H9 (cell line): ENCODE results near the gene APOB. TPM values are rescaled to one million over a fixed set of nuclear protein-coding genes. Genes with fewer than 3 reads are reported as not detected.
"Not testable (repeated sequence)": the region's sequence is repeated elsewhere in the genome, so short reads cannot be mapped to it uniquely, and the experiment has no call there.

Experiments used
- DNase-seq: peaks from one replicate; pipeline ENCODE4 v3.0.0-alpha.2; 2017
- H2AFZ ChIP-seq: one replicate; pipeline ENCODE4 v1.6.1; 2013; ENCODE audit warnings: mild to moderate bottlenecking, low read length, control low read depth, moderate library complexity
- H2AK5ac ChIP-seq: 2 replicates; pipeline ENCODE4 v1.6.1; 2013; ENCODE audit warnings: low read length, control low read depth, mixed read lengths; ENCODE audit not compliant: insufficient read length
- H2BK120ac ChIP-seq: one replicate; pipeline ENCODE4 v1.6.1; 2013; ENCODE audit warnings: low read depth, mild to moderate bottlenecking, low read length, control low read depth, inconsistent platforms; ENCODE audit not compliant: poor library complexity, severe bottlenecking
- H2BK12ac ChIP-seq: 2 replicates; pipeline ENCODE4 v1.6.1; 2013; ENCODE audit warnings: low read length, control low read depth, mixed read lengths, low read depth; ENCODE audit not compliant: insufficient read length
- H2BK15ac ChIP-seq: 2 replicates; pipeline ENCODE4 v1.6.1; 2013; ENCODE audit warnings: low read depth, low read length, control low read depth
- H2BK20ac ChIP-seq: one replicate; pipeline ENCODE4 v1.6.1; 2013; ENCODE audit warnings: low read depth, mild to moderate bottlenecking, low read length, control low read depth, inconsistent platforms; ENCODE audit not compliant: poor library complexity, severe bottlenecking
- H2BK5ac ChIP-seq: 2 replicates; pipeline ENCODE4 v1.6.1; 2013; ENCODE audit warnings: low read length, control low read depth, mixed read lengths; ENCODE audit not compliant: insufficient read length
- H3K14ac ChIP-seq: 2 replicates; pipeline ENCODE4 v1.6.1; 2013; ENCODE audit warnings: low read length, control low read depth; ENCODE audit not compliant: insufficient read depth
- H3K18ac ChIP-seq: 2 replicates; pipeline ENCODE4 v1.6.1; 2013; ENCODE audit warnings: low read depth, mild to moderate bottlenecking, mixed read lengths, low read length, control low read depth; ENCODE audit not compliant: insufficient read length
- H3K23ac ChIP-seq: 2 replicates; pipeline ENCODE4 v1.6.1; 2013; ENCODE audit warnings: low read length, control low read depth, mixed read lengths, low read depth; ENCODE audit not compliant: insufficient read length
- H3K23me2 ChIP-seq: 2 replicates; pipeline ENCODE4 v1.6.1; 2013; ENCODE audit warnings: low read depth, mild to moderate bottlenecking, mixed read lengths, low read length, control low read depth; ENCODE audit not compliant: insufficient read length, poor library complexity, severe bottlenecking
- H3K27ac ChIP-seq: 2 replicates; pipeline ENCODE4 v1.5.1; 2013; ENCODE audit warnings: low read length, control low read depth, mixed read lengths, low read depth; ENCODE audit not compliant: insufficient read length
- H3K27me3 ChIP-seq: 2 replicates; pipeline ENCODE4 v1.6.1; 2013; ENCODE audit warnings: low read length, control low read depth, inconsistent platforms; ENCODE audit not compliant: insufficient read depth
- H3K4ac ChIP-seq: 2 replicates; pipeline ENCODE4 v1.6.1; 2013; ENCODE audit warnings: low read depth, mild to moderate bottlenecking, control low read depth, inconsistent platforms, low read length, moderate library complexity
- H3K4me1 ChIP-seq: 2 replicates; pipeline ENCODE4 v1.6.1; 2013; ENCODE audit warnings: low read length, control low read depth, inconsistent platforms; ENCODE audit not compliant: insufficient read depth
- H3K4me2 ChIP-seq: 2 replicates; pipeline ENCODE4 v1.6.1; 2013; ENCODE audit warnings: low read length, control low read depth, mixed read lengths; ENCODE audit not compliant: insufficient read length, insufficient read depth
- H3K56ac ChIP-seq: 2 replicates; pipeline ENCODE4 v1.6.1; 2013; ENCODE audit warnings: low read depth, mild to moderate bottlenecking, mixed read lengths, low read length, control low read depth; ENCODE audit not compliant: insufficient read length
- H3K79me1 ChIP-seq: 2 replicates; pipeline ENCODE4 v1.6.1; 2013; ENCODE audit warnings: low read depth, mild to moderate bottlenecking, moderate library complexity, low read length, control low read depth, inconsistent platforms; ENCODE audit not compliant: insufficient read depth, poor library complexity, severe bottlenecking
- H3K79me2 ChIP-seq: 2 replicates; pipeline ENCODE4 v1.6.1; 2013; ENCODE audit warnings: low read length, control low read depth, inconsistent platforms; ENCODE audit not compliant: insufficient read depth
- H3K9ac ChIP-seq: 2 replicates; pipeline ENCODE4 v1.6.1; 2013; ENCODE audit warnings: low read length, control low read depth, mixed read lengths; ENCODE audit not compliant: insufficient read length; ENCODE audit errors: extremely low read depth
- H3K9me3 ChIP-seq: one replicate; pipeline ENCODE4 v1.6.1; 2013; ENCODE audit warnings: low read depth, low read length, inconsistent platforms; ENCODE audit not compliant: control insufficient read depth
- H3T11ph ChIP-seq: one replicate; pipeline ENCODE4 v1.6.1; 2013; ENCODE audit warnings: mild to moderate bottlenecking, low read length, control low read depth, inconsistent platforms
- H4K20me1 ChIP-seq: one replicate; pipeline ENCODE4 v1.6.1; 2013; ENCODE audit not compliant: control insufficient read depth, insufficient read length, insufficient read depth
- H4K5ac ChIP-seq: 2 replicates; pipeline ENCODE4 v1.6.1; 2013; ENCODE audit warnings: low read depth, mild to moderate bottlenecking, mixed read lengths, low read length, control low read depth; ENCODE audit not compliant: insufficient read length
- H4K8ac ChIP-seq: replicated peaks from 2 replicates; pipeline ENCODE4 v1.6.1; 2013; ENCODE audit warnings: low read length, control low read depth, mixed read lengths, low read depth; ENCODE audit not compliant: insufficient read length
- H4K91ac ChIP-seq: 2 replicates; pipeline ENCODE4 v1.6.1; 2013; ENCODE audit warnings: low read depth, mild to moderate bottlenecking, moderate library complexity, mixed read lengths, low read length, control low read depth; ENCODE audit not compliant: insufficient read length
- H3K27ac Mint-ChIP-seq, 3 experiments: 2 replicates in 2 of 3; 3 replicates in 1 of 3; pipeline ENCODE4 v1.8.0; 2020 to 2021; ENCODE audit warnings: mixed read lengths in 3 of 3, mild to moderate bottlenecking in 1 of 3, moderate library complexity in 1 of 3
- H3K27me3 Mint-ChIP-seq: 2 replicates; pipeline ENCODE4 v1.8.0; 2021; ENCODE audit warnings: low read depth, mild to moderate bottlenecking, moderate library complexity, mixed read lengths
- H3K36me3 Mint-ChIP-seq, 3 experiments: 2 replicates in 2 of 3; 3 replicates in 1 of 3; pipeline ENCODE4 v1.8.0; 2020 to 2021; ENCODE audit warnings: low read depth in 3 of 3, mixed read lengths in 3 of 3; ENCODE audit not compliant: insufficient read depth in 1 of 3
- H3K4me1 Mint-ChIP-seq, 2 experiments: 2 replicates each; pipeline ENCODE4 v1.8.0; 2020; ENCODE audit warnings: mixed read lengths in 2 of 2
- H3K4me3 Mint-ChIP-seq, 2 experiments: 2 replicates in 1 of 2; 3 replicates in 1 of 2; pipeline ENCODE4 v1.8.0; 2020 to 2021; ENCODE audit warnings: mild to moderate bottlenecking in 2 of 2, mixed read lengths in 2 of 2, moderate library complexity in 1 of 2
- H3K9me3 Mint-ChIP-seq, 2 experiments: 2 replicates in 1 of 2; 3 replicates in 1 of 2; pipeline ENCODE4 v1.8.0; 2020; ENCODE audit warnings: mild to moderate bottlenecking in 2 of 2, mixed read lengths in 2 of 2, moderate library complexity in 1 of 2
- WGBS: extraction: QIAGEN DNeasy Blood & Tissue Kit; methylation state at CpG from one replicate; pipeline ENCODE4 v1.1.7; 2013; ENCODE audit warnings: missing lambda C conversion rate, low lambda C conversion rate, mixed read lengths; ENCODE audit not compliant: insufficient read length; ENCODE audit errors: extremely low coverage; 5-methylcytosine and 5-hydroxymethylcytosine counted together
- total RNA-seq: library from RNA; stranded (reverse); gene quantifications from 2 replicates; pipeline ENCODE4 v1.2.1, GENCODE V29; 2021
- TF ChIP-seq, protein P1 (sequence below): fragments of 200-600 bp; sonication (generic); conservative IDR thresholded peaks from 3 replicates; pipeline ENCODE4 v1.8.0; 2021; ENCODE audit warnings: antibody characterized with exemption, mild to moderate bottlenecking

APOB gene
- total RNA-seq, 1 experiment from 2014 or later, result 0.26 TPM

DNA sequence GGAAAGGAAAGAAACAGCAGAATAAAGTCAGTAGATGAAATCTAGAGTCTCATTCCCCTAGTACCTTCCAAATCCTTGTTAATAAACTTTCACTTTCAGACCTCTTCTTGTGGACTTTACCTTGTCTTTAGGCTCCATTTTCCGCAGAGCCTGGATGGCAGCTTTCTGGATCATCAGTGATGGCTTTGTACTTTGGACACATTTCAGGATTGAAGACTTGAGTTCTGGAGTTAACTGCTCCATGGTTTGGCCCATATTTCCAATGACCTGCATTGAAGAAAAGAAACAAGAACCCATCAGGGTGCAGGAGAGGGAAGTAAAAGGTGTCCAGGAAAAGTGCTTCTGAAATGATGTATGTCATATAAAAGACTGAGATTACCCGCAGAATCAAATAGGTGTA lies 14.4 kb downstream of the APOB start:
- no peak overlapping the region for H4K5ac ChIP-seq
- H2BK20ac ChIP-seq, result no peak overlapping the region
- no peaks in the 10 kb centered on the region for H3K9me3 ChIP-seq
- no peak overlapping the region for H2BK120ac ChIP-seq
- Mint-ChIP-seq H3K27ac (no peak overlapping the region), H3K9me3 (no peaks in the 10 kb centered on the region), H3K4me1 (no peaks in the 10 kb centered on the region), H3K36me3 (no peaks in the 10 kb centered on the region), H3K27me3 (peaks cover 4% of the 10 kb centered on the region), H3K4me3 (no peak overlapping the region)
- no peak overlapping the region for H3K23ac ChIP-seq
- H2BK15ac ChIP-seq, result no peak overlapping the region
- no peaks in the 10 kb centered on the region for H3K79me1 ChIP-seq
- no peak overlapping the region for H3K56ac ChIP-seq
- no peak overlapping the region for H2BK5ac ChIP-seq
- no peak overlapping the region for H3K27ac ChIP-seq
- no peak overlapping the region for H3K4ac ChIP-seq
- no peaks in the 10 kb centered on the region for H3K79me2 ChIP-seq
- no peak overlapping the region for H2BK12ac ChIP-seq
- H3K23me2 ChIP-seq, result no peaks in the 10 kb centered on the region
- H3K18ac ChIP-seq, result no peak overlapping the region
- no CpG with 5 or more reads among the region's 2 CpGs for WGBS
- H3K4me2 ChIP-seq, result no peak overlapping the region
- H4K20me1 ChIP-seq, result no peaks in the 10 kb centered on the region
- no peak overlapping the region for H3K14ac ChIP-seq
- H4K91ac ChIP-seq, result no peak overlapping the region
- H3K4me1 ChIP-seq, result no peaks in the 10 kb centered on the region
- no peak overlapping the region for H2AFZ ChIP-seq
- TF ChIP-seq, protein P1, sequence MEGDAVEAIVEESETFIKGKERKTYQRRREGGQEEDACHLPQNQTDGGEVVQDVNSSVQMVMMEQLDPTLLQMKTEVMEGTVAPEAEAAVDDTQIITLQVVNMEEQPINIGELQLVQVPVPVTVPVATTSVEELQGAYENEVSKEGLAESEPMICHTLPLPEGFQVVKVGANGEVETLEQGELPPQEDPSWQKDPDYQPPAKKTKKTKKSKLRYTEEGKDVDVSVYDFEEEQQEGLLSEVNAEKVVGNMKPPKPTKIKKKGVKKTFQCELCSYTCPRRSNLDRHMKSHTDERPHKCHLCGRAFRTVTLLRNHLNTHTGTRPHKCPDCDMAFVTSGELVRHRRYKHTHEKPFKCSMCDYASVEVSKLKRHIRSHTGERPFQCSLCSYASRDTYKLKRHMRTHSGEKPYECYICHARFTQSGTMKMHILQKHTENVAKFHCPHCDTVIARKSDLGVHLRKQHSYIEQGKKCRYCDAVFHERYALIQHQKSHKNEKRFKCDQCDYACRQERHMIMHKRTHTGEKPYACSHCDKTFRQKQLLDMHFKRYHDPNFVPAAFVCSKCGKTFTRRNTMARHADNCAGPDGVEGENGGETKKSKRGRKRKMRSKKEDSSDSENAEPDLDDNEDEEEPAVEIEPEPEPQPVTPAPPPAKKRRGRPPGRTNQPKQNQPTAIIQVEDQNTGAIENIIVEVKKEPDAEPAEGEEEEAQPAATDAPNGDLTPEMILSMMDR, result no peak
- H3K9ac ChIP-seq, result no peak overlapping the region
- no peak overlapping the region for H3T11ph ChIP-seq
- H2AK5ac ChIP-seq, result no peak overlapping the region
- H4K8ac ChIP-seq, result no peak overlapping the region
- no peaks in the 10 kb centered on the region for H3K27me3 ChIP-seq
- DNase-seq, result no peak

GRCh38 chr2:21028951-21029350 lies 14.9 kb downstream of the APOB start:
- not testable (repeated sequence) for H3K18ac ChIP-seq, H3K9me3 ChIP-seq, H3K9me3 Mint-ChIP-seq, H3K27ac ChIP-seq, H2BK15ac ChIP-seq, H3K4me3 Mint-ChIP-seq, H3K4me1 ChIP-seq, H3K79me1 ChIP-seq, H3T11ph ChIP-seq, H3K4me2 ChIP-seq, H4K91ac ChIP-seq, H2AFZ ChIP-seq, H2BK12ac ChIP-seq, DNase-seq, H2BK120ac ChIP-seq, H3K27ac Mint-ChIP-seq, H3K27me3 ChIP-seq, H3K9ac ChIP-seq, H3K36me3 Mint-ChIP-seq, H2BK5ac ChIP-seq, H4K5ac ChIP-seq, H3K4me1 Mint-ChIP-seq, H3K23me2 ChIP-seq, H3K4ac ChIP-seq, H2AK5ac ChIP-seq, H3K23ac ChIP-seq, H3K79me2 ChIP-seq, H3K14ac ChIP-seq, H4K20me1 ChIP-seq, H3K56ac ChIP-seq, H3K27me3 Mint-ChIP-seq, H2BK20ac ChIP-seq, H4K8ac ChIP-seq
- no CpG with 5 or more reads among the region's 5 CpGs for WGBS
